Immature natural killer cell (primary cell): ENCODE data around the gene IFNGR2. TPM values are rescaled to one million over a fixed set of nuclear protein-coding genes. Genes with fewer than 3 reads are reported as not detected.
"Not testable (repeated sequence)": the region's sequence is repeated elsewhere in the genome, so short reads cannot be mapped to it uniquely, and the experiment has no call there.

Experiments used
- DNase-seq, 3 donors: peaks; one replicate each; pipeline ENCODE4 v3.0.0; 2022; ENCODE audit warnings: mixed read lengths in 1 of 3
- H3K27ac Mint-ChIP-seq, 6 donors: one replicate each; pipeline ENCODE4 v1.8.0; 2020; ENCODE audit warnings: mixed read lengths in 6 of 6, mild to moderate bottlenecking in 5 of 6, inconsistent platforms in 4 of 6, moderate library complexity in 3 of 6
- H3K27me3 Mint-ChIP-seq, 3 donors: one replicate each; pipeline ENCODE4 v1.8.0; 2020 to 2021; ENCODE audit warnings: low read depth in 3 of 3, mild to moderate bottlenecking in 3 of 3, mixed read lengths in 3 of 3, moderate library complexity in 3 of 3, inconsistent platforms in 1 of 3
- H3K36me3 Mint-ChIP-seq, 3 donors: one replicate each; pipeline ENCODE4 v1.8.0; 2020; ENCODE audit warnings: mixed read lengths in 3 of 3, inconsistent platforms in 2 of 3, mild to moderate bottlenecking in 2 of 3
- H3K4me1 Mint-ChIP-seq, 2 donors: one replicate each; pipeline ENCODE4 v1.8.0; 2020; ENCODE audit warnings: inconsistent platforms in 2 of 2, mild to moderate bottlenecking in 2 of 2, mixed read lengths in 2 of 2, moderate library complexity in 1 of 2
- H3K4me3 Mint-ChIP-seq, 5 donors: one replicate each; pipeline ENCODE4 v1.8.0; 2020; ENCODE audit warnings: mild to moderate bottlenecking in 5 of 5, mixed read lengths in 5 of 5, inconsistent platforms in 3 of 5, moderate library complexity in 3 of 5
- H3K9me3 Mint-ChIP-seq, 6 donors: one replicate each; pipeline ENCODE4 v1.8.0; 2020; ENCODE audit warnings: mild to moderate bottlenecking in 6 of 6, mixed read lengths in 6 of 6, inconsistent platforms in 4 of 6, moderate library complexity in 3 of 6
- polyA plus RNA-seq, 3 donors: library from polyadenylated mRNA; unstranded; fragments of 300-500 nt; fragmentation: Illumina TruSeq; gene quantifications; one replicate each; pipeline ENCODE4 v1.2.3, GENCODE V29; 2021

IFNGR2 gene, protein sequence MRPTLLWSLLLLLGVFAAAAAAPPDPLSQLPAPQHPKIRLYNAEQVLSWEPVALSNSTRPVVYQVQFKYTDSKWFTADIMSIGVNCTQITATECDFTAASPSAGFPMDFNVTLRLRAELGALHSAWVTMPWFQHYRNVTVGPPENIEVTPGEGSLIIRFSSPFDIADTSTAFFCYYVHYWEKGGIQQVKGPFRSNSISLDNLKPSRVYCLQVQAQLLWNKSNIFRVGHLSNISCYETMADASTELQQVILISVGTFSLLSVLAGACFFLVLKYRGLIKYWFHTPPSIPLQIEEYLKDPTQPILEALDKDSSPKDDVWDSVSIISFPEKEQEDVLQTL
- 1 to 10 TPM in 1 of 3 donors, under 1 TPM in 2; 0.35 to 2.0 (median 0.77) TPM for polyA plus RNA-seq

DNA sequence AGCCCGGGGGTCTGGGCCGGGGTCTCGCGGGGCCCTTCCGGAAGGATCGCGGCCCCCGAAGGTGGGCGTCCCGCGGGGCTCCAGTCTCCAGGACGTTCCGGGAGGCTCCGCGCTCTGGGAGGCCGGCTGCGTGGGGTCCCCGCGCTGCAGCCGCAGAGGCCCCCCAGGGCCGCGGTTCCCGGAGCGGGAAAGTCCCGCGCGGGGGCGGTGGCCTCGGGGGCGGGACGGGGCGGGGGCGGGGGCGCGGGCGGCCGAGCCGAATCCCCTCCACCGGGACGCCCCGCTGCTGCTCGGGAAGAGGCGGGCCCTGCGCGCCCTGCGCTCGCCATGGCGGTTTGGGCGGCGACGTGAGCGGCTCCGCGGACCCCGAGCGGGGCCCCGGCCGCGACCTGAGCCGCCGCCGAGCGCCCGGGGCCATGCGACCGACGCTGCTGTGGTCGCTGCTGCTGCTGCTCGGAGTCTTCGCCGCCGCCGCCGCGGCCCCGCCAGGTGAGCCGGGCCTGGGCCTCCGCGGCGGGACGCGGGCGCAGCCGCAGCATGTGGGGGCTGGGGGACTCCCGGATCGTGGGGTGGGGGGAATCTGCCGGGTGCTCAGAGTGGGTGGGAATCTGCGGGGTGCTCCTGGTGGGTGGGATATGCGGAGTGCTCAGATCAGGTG, at the start of gene IFNGR2:
IFNGR2 (plus strand) TSS at position 286 of the 658 bp plus-strand sequence; CDS start at position 417, 131 bp downstream.
- H3K27ac Mint-ChIP-seq: no peak within 1 kb of the TSS
- peaks cover 23 to 40% of the 10 kb centered on the region in 2 donors for H3K4me1 Mint-ChIP-seq
- peaks cover 0 to 5% (median 0%) of the 10 kb centered on the region in 6 donors for H3K9me3 Mint-ChIP-seq
- no peak for DNase-seq
- H3K27me3 Mint-ChIP-seq: peaks cover 35 to 58% (median 57%) of the 10 kb centered on the region in 3 donors
- peak within 1 kb of the TSS; percentile 1 to 72 (median 54) for H3K4me3 Mint-ChIP-seq
- H3K36me3 Mint-ChIP-seq: no peaks in the 10 kb centered on the region

DNA sequence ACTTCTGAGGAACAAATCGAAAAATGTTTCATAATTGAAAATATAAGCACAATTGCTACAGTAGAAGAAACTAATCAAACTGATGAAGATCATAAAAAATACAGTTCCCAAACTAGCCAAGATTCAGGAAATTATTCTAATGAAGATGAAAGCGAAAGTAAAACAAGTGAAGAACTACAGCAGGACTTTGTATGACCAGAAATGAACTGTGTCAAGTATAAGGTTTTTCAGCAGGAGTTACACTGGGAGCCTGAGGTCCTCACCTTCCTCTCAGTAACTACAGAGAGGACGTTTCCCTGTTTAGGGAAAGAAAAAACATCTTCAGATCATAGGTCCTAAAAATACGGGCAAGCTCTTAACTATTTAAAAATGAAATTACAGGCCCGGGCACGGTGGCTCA, 47.9 kb upstream of the IFNGR2 start:
- Mint-ChIP-seq H3K4me3 (no peak overlapping the region), H3K36me3 (peaks cover 5 to 26% (median 15%) of the 10 kb centered on the region in 3 donors), H3K27me3 (peaks cover 0 to 3% (median 0%) of the 10 kb centered on the region in 3 donors), H3K4me1 (peaks cover 1 to 5% of the 10 kb centered on the region in 2 donors), H3K9me3 (no peaks in the 10 kb centered on the region), H3K27ac (no peak overlapping the region)
- no peak for DNase-seq

DNA sequence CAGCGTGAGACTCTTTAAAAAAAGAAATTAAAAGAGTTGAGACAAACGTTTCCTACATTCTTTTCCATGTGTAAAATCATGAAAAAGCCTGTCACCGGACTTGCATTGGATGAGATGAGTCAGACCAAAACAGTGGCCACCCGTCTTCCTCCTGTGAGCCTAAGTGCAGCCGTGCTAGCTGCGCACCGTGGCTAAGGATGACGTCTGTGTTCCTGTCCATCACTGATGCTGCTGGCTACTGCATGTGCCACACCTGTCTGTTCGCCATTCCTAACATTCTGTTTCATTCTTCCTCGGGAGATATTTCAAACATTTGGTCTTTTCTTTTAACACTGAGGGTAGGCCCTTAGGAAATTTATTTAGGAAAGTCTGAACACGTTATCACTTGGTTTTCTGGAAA, 47.2 kb upstream of the IFNGR2 start:
- Mint-ChIP-seq H3K27ac (no peak overlapping the region), H3K36me3 (peaks cover under 1 to 23% (median 15%) of the 10 kb centered on the region in 3 donors), H3K9me3 (no peaks in the 10 kb centered on the region), H3K4me3 (no peak overlapping the region), H3K27me3 (peaks cover 0 to 3% (median under 1%) of the 10 kb centered on the region in 3 donors), H3K4me1 (peaks cover 3 to 10% of the 10 kb centered on the region in 2 donors)
- DNase-seq: no peak

DNA sequence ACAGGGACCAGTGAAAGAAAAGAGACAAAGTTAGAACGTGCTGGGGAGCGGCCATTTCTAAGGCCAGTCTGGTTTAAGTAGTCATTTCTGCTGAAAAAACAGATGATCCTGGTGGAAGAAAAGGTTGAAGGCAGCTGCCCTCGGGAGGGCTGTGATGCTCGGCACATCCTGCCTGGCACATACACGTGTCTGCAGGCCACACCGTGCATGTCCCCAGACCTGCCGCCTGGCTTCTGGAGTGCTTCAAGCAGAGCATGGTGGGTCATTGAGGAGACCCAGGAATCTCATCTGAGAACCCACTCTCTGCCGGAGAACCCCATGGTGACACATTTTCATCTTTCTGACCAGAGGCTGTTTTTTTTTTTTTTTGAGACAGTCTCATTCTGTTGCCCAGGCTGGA, 46.0 kb upstream of the IFNGR2 start:
- Mint-ChIP-seq H3K4me1 (peaks cover 13 to 22% of the 10 kb centered on the region in 2 donors), H3K27me3 (peaks cover 6 to 9% (median 6%) of the 10 kb centered on the region in 3 donors), H3K9me3 (no peaks in the 10 kb centered on the region), H3K27ac (no peak overlapping the region), H3K36me3 (peaks cover 0 to 21% (median 15%) of the 10 kb centered on the region in 3 donors), H3K4me3 (no peak overlapping the region)
- DNase-seq: no peak

DNA sequence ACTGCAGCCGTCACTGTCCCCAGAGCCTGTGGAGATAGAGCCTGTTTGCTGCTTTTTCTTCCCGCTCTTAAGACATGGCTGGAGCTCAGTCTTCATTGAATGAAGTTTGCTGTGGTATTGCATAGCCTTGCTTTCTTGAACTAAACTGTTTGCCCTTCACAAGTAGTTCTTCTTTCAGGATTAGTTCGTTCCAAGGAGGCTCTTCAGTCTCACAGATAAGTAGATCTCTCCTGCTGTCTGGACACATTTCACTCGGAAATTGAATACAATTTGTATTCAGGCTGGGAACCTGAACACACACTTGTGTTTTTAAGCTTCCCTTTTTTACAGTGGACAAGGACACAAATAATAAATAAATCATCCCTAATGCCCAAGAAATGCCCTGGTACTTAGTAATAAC, 43.8 kb upstream of the IFNGR2 start:
- H3K27ac Mint-ChIP-seq: no peak overlapping the region
- no peaks in the 10 kb centered on the region for H3K9me3 Mint-ChIP-seq
- H3K36me3 Mint-ChIP-seq: peaks cover 0 to 18% (median 15%) of the 10 kb centered on the region in 3 donors

DNA sequence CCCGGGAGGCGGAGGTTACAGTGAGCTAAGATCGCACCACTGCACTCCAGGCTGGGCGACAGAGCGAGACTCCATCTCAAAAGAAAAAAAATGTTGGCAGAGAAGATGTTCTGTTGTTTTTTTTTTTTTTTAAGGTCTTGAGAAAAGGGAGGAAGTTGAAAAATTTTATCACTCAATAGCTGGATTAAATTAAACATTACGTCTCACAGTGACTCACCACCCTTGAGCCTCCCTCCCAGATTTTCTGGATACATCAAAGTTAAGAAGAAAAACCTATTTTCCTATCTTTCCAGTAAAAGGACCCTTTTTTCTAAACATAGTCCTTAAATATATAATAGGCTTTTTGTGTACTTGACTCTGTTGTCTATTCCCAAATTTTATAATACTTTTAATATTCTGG, 42.9 kb upstream of the IFNGR2 start:
- peaks cover 18 to 24% of the 10 kb centered on the region in 2 donors for H3K4me1 Mint-ChIP-seq
- no peak overlapping the region for H3K27ac Mint-ChIP-seq
- H3K27me3 Mint-ChIP-seq: peaks cover 11 to 19% (median 17%) of the 10 kb centered on the region in 3 donors
- H3K36me3 Mint-ChIP-seq: peaks cover 0 to 13% (median 12%) of the 10 kb centered on the region in 3 donors
- peak overlapping the region in 1 of 5 donors; percentile 93 for H3K4me3 Mint-ChIP-seq
- H3K9me3 Mint-ChIP-seq: no peaks in the 10 kb centered on the region
- no peak for DNase-seq

More for the DNA sequence above, 43.8 kb upstream of the IFNGR2 start:
- Mint-ChIP-seq H3K4me1 (peaks cover 19 to 27% of the 10 kb centered on the region in 2 donors), H3K4me3 (no peak overlapping the region), H3K27me3 (peaks cover 8 to 16% (median 13%) of the 10 kb centered on the region in 3 donors)
- no peak for DNase-seq

DNA sequence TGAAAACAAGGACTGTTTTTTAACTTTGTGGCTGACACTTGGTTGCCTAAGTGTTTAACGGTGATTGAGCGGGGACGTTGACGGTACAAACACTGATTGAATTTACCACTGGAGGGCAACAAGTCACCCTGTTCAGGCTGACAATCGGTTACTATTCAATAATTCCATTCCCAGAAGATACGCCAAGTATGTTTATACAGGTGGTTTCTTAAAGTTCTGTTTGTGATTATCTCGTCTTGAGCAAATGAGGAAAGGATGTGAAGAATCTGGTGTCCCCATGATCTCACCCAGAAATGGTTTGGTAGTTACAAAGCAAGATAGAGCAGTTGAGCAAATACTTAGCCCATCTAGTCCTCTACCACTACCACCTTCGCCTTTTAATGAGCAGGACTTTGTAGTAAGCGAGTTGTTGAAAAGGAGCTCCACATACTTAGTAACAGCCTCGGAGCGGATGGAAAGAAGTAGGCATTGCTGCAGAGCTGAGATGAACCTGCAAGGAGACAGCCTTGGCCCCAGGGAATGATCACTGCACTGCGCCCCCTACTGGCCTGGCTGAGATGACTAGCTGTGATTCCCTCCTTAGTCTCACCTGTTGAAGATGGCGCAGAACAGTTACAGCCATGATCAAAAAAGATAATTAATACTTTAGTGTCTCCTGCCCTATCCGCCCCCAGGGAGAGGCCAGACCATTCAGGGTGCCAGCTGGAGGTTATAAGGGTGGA, 42.2 kb upstream of the IFNGR2 start:
- H3K9me3 Mint-ChIP-seq: peaks cover 0 to under 1% (median 0%) of the 10 kb centered on the region in 6 donors
- H3K36me3 Mint-ChIP-seq: peaks cover 0 to 9% (median 8%) of the 10 kb centered on the region in 3 donors
- H3K4me1 Mint-ChIP-seq: peaks cover 18 to 22% of the 10 kb centered on the region in 2 donors
- H3K4me3 Mint-ChIP-seq: peak overlapping the region; percentile 84 to 93 (median 86)
- H3K27ac Mint-ChIP-seq: peak overlapping the region in 4 of 6 donors; percentile 52 to 63 (median 62)
- peaks cover 13 to 21% (median 20%) of the 10 kb centered on the region in 3 donors for H3K27me3 Mint-ChIP-seq
- peak; percentile 67 to 71 (median 69) for DNase-seq

DNA sequence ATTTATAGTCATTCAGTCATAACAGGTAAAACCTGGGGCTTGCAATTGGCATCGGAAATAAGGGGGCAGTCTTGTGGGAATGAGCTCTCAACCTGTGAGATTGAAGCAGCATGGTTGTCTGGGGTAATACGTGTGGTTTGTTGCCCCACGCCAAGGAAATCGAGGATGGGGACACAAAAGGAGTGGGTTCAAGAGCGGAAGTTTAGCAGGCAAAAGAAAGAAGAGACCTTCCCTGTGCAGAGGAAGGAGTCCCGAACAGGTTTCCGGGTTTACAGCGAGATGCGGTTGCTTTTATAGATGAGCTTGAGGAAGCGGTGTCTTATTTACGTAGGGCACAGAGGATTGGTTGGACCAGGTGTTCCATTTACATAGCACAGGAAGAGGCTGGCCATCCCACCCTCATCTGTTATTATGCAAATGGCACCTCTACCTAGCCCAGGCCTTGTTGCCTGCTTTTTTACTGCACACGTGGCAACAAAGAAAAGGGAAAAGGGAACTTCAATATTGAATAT, 41.1 kb upstream of the IFNGR2 start:
- H3K27ac Mint-ChIP-seq: peak overlapping the region; percentile 52 to 92 (median 84)
- H3K4me1 Mint-ChIP-seq: peaks cover 18 to 22% of the 10 kb centered on the region in 2 donors
- peak overlapping the region; percentile 84 to 93 (median 87) for H3K4me3 Mint-ChIP-seq
- peaks cover 0 to 4% (median 1%) of the 10 kb centered on the region in 3 donors for H3K36me3 Mint-ChIP-seq
- peaks cover 14 to 26% (median 21%) of the 10 kb centered on the region in 3 donors for H3K27me3 Mint-ChIP-seq
- peaks cover 0 to 12% (median 7%) of the 10 kb centered on the region in 6 donors for H3K9me3 Mint-ChIP-seq
- DNase-seq: peak; percentile 68 to 77 (median 73)

DNA sequence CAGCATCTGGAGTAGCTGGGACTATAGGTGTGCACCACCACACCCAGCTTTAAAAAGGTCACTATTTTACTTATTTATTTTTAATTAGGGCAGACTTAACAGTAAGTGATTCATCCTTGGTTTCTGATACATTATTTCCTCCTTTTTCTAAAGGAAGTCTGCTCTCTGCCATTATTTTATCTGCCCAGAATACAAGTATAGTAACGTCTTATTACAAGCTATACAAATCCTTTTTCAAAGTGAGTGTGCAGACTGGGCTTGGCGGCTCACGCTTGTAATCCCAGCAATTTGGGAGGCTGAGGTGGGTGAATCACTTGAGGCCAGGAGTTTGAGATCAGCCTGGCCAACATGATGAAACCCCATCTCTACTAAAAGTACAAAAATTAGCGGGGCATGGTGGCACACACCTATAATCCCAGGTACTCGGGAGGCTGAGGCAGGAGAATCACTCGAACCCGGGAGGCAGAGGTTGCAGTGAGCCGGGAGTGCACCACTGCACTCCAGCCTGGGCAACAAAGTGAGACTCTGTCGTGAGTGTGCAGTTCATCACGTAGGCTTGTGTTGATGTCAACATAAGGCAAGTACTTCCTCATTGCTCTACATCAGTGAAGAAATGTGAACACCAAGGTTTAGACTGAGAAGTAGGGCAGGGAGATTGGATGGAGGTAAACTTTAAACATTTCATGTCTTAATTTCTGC, 39.2 kb upstream of the IFNGR2 start:
- not testable (repeated sequence) for H3K4me3 Mint-ChIP-seq, H3K36me3 Mint-ChIP-seq, H3K27ac Mint-ChIP-seq, DNase-seq
- H3K9me3 Mint-ChIP-seq: peaks cover 16 to 27% (median 19%) of the 10 kb centered on the region in 6 donors
- H3K4me1 Mint-ChIP-seq: peaks cover 18 to 22% of the 10 kb centered on the region in 2 donors
- H3K27me3 Mint-ChIP-seq: peaks cover 18 to 31% (median 24%) of the 10 kb centered on the region in 3 donors

DNA sequence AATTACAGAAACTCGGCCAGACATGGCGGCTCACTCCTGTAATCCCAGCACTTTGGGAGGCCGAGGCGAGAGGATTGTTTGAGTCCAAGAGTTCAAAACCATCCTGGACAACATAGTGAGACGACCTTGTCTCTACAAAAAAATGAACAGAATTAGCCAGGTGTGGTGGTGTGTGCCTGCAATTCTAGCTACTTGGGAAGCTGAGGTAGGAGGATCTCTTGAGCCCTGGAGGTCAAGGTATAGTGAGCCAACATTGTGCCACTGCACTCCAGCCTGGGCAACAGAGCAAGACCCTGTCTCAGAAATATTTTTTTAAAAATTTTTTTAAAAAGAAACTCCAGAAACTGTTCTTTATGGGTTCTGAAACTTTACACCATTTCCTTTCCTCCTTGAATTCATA, 38.4 kb upstream of the IFNGR2 start:
- no peak overlapping the region for H3K4me3 Mint-ChIP-seq
- peaks cover 18 to 37% (median 24%) of the 10 kb centered on the region in 3 donors for H3K27me3 Mint-ChIP-seq
- DNase-seq: no peak
- peaks cover 16 to 27% (median 19%) of the 10 kb centered on the region in 6 donors for H3K9me3 Mint-ChIP-seq
- H3K4me1 Mint-ChIP-seq: peaks cover 18 to 22% of the 10 kb centered on the region in 2 donors
- H3K27ac Mint-ChIP-seq: no peak overlapping the region
- peaks cover 0 to 7% (median 4%) of the 10 kb centered on the region in 3 donors for H3K36me3 Mint-ChIP-seq

DNA sequence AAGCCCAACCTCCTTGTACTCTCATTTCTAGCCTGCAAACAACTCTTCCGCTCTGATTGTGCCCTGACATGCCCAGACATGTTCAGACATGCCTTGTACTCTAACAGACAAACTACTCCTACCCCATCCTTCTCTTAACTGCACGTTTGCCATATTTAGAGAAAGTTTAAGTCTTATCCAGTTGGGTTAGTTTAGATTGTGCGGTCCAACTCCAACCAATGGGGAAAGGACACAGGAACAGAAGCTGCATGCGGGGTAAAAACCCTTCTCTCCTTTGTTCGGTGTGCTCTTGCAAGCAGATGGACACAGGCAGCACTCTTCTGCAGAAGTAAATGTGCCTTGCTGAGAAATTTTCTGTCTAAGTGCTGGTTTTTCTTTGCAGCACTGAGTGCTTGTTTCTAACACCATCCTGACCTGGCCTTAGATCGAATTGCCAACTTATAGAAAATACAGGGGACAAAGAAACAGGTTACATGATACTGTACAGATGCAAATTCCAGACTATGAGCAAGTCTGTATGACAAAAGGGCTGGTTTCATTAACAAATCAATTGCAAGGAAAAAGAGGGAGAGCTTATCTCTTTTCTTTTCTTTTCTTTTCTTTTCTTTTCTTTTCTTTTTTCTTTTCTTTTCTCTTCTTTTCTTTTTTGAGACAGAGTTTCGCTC, 35.8 kb upstream of the IFNGR2 start:
- H3K4me3 Mint-ChIP-seq: no peak overlapping the region
- H3K36me3 Mint-ChIP-seq: peaks cover 0 to 7% (median 4%) of the 10 kb centered on the region in 3 donors
- peaks cover 11 to 40% (median 27%) of the 10 kb centered on the region in 3 donors for H3K27me3 Mint-ChIP-seq
- peaks cover 2 to 4% of the 10 kb centered on the region in 2 donors for H3K4me1 Mint-ChIP-seq
- peaks cover 16 to 34% (median 19%) of the 10 kb centered on the region in 6 donors for H3K9me3 Mint-ChIP-seq
- DNase-seq: no peak
- no peak overlapping the region for H3K27ac Mint-ChIP-seq

DNA sequence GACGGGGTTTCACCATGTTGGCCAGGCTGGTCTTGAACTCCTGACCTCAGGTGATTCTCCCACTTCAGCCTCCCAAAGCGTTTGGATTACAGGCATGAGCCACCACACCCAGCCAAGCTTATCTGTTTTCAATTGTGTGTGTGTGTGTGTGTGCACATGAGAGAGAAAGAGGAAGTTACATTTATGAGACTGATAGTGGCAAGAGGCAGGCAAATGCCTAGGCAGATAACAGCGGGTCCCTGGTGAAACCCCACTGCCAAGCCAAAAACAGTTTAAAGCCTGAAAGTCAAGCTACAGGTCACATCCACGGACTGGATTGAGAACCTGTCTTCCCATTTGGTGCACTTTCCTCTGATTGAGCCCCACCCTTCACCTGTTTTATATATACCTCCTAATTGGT, 35.1 kb upstream of the IFNGR2 start:
- Mint-ChIP-seq H3K9me3 (peaks cover 16 to 34% (median 19%) of the 10 kb centered on the region in 6 donors), H3K27me3 (peaks cover 10 to 39% (median 22%) of the 10 kb centered on the region in 3 donors), H3K4me1 (no peaks in the 10 kb centered on the region), H3K27ac (no peak overlapping the region), H3K36me3 (peaks cover 0 to 7% (median 4%) of the 10 kb centered on the region in 3 donors), H3K4me3 (no peak overlapping the region)
- DNase-seq: no peak
